Endothelial cell of umbilical vein (primary cell): ENCODE measurements around the gene GRK5. TPM values are rescaled to one million over a fixed set of nuclear protein-coding genes. Genes with fewer than 3 reads are reported as not detected.

Source experiments
- BruUV-seq: library from RNA; stranded (reverse); fragments of 400-500 nt; replicated peaks from 2 replicates; lab custom pipeline; 2021; lab: Mats Ljungman, UMichigan
- CTCF ChIA-PET: fragments of 300-600, 350-600 bp; sonication (Branson Sonifier 250); formaldehyde crosslinking; loops from one replicate; lab custom pipeline; 2021; ENCODE audit warnings: antibody characterized with exemption, inconsistent platforms; lab: Charles Lee
- POLR2A ChIA-PET: fragments of 300-600, 350-600 bp; sonication (Branson Sonifier 250); formaldehyde crosslinking; loops from one replicate; lab custom pipeline; 2021; ENCODE audit warnings: antibody characterized with exemption, inconsistent platforms; lab: Charles Lee
- DNase-seq: peaks from one replicate; pipeline ENCODE4 v3.0.0-alpha.2; 2011; ENCODE audit warnings: low read depth, low spot score
- FAIRE-seq: peaks from 2 replicates; lab custom pipeline; 2011; peaks lifted over from hg19 to GRCh38; lab: Jason Lieb, UNC
- H2AFZ ChIP-seq: 2 replicates; pipeline ENCODE4 v1.6.0; 2012; ENCODE audit warnings: low read depth, low read length, control low read depth, inconsistent platforms
- H3K27ac ChIP-seq: 2 replicates; pipeline ENCODE4 v1.5.1; 2011; ENCODE audit warnings: low read depth, mild to moderate bottlenecking, control low read depth, low read length, moderate library complexity; ENCODE audit not compliant: insufficient read depth
- H3K27me3 ChIP-seq, 2 experiments: 2 replicates each; pipeline versions ENCODE4 v1.6.0 to v1.6.1; 2011; ENCODE audit warnings: low read length in 2 of 2, mixed read lengths in 1 of 2; ENCODE audit not compliant: control insufficient read depth in 2 of 2, insufficient read depth in 2 of 2
- H3K36me3 ChIP-seq, 2 experiments: 2 replicates in 1 of 2; 3 replicates in 1 of 2; pipeline ENCODE4 v1.5.1; 2011; ENCODE audit warnings: low read length in 2 of 2, mild to moderate bottlenecking in 1 of 2, moderate library complexity in 1 of 2; ENCODE audit not compliant: control insufficient read depth in 2 of 2, insufficient read depth in 2 of 2; ENCODE audit errors: extremely low read depth in 1 of 2
- H3K4me1 ChIP-seq: 3 replicates; pipeline ENCODE4 v1.5.1; 2011; ENCODE audit warnings: mild to moderate bottlenecking, low read length; ENCODE audit not compliant: control insufficient read depth, insufficient read depth; ENCODE audit errors: extremely low read depth
- H3K4me2 ChIP-seq: 2 replicates; pipeline ENCODE4 v1.6.1; 2011; ENCODE audit warnings: low read length, control low read depth, mixed read lengths; ENCODE audit not compliant: insufficient read depth
- H3K4me3 ChIP-seq, 3 experiments: fragments of 200-600 bp in 1 of 3; sonication (generic), shearing (Covaris generic) in 1 of 3; replicated peaks in 1 of 3; 2 replicates each; pipeline ENCODE4 v1.5.1; 2011 to 2016; ENCODE audit warnings: control low read depth in 3 of 3, low read length in 3 of 3, mild to moderate bottlenecking in 2 of 3, inconsistent platforms in 1 of 3, low read depth in 1 of 3, moderate library complexity in 1 of 3; ENCODE audit not compliant: insufficient read depth in 1 of 3
- H3K79me2 ChIP-seq: 2 replicates; pipeline ENCODE4 v1.6.0; 2012; ENCODE audit warnings: low read length, inconsistent platforms; ENCODE audit not compliant: control insufficient read depth, insufficient read depth
- H3K9ac ChIP-seq: replicated peaks from 2 replicates; pipeline ENCODE3; 2011; ENCODE audit warnings: low read length, control low read depth; ENCODE audit not compliant: insufficient read depth; ENCODE audit errors: extremely low read depth
- H3K9me1 ChIP-seq: replicated peaks from 3 replicates; pipeline ENCODE4 v1.6.0; 2011; ENCODE audit warnings: mild to moderate bottlenecking, low read length; ENCODE audit not compliant: control insufficient read depth, insufficient read depth; ENCODE audit errors: extremely low read depth
- H3K9me3 ChIP-seq: replicated peaks from 2 replicates; pipeline ENCODE4 v1.5.1; 2012; ENCODE audit warnings: low read length, inconsistent platforms; ENCODE audit not compliant: control insufficient read depth, insufficient read depth
- H4K20me1 ChIP-seq: replicated peaks from 2 replicates; pipeline ENCODE3; 2011; ENCODE audit warnings: mild to moderate bottlenecking, low read length; ENCODE audit not compliant: control insufficient read depth, insufficient read depth; ENCODE audit errors: extremely low read depth
- EZH2 ChIP-seq: IDR thresholded peaks from 2 replicates; pipeline ENCODE4 v1.6.1; 2012; ENCODE audit warnings: borderline replicate concordance, low read depth, mild to moderate bottlenecking, moderate library complexity, low read length, inconsistent platforms; ENCODE audit not compliant: severe bottlenecking
- FOS ChIP-seq: IDR thresholded peaks from 2 replicates; pipeline ENCODE4 v1.6.1; 2011; ENCODE audit warnings: mild to moderate bottlenecking, low read length, moderate library complexity, borderline replicate concordance; ENCODE audit not compliant: insufficient read depth
- GATA2 ChIP-seq: IDR thresholded peaks from 2 replicates; pipeline ENCODE4 v1.7.0; 2011; ENCODE audit warnings: low read depth, mild to moderate bottlenecking, moderate library complexity, mixed read lengths, low read length; ENCODE audit not compliant: insufficient read length, insufficient read depth
- JUN ChIP-seq: IDR thresholded peaks from 2 replicates; pipeline ENCODE4 v1.6.1; 2011; ENCODE audit warnings: borderline replicate concordance, low read depth; ENCODE audit not compliant: insufficient read length, insufficient read depth
- MAX ChIP-seq: IDR thresholded peaks from 2 replicates; pipeline ENCODE4 v1.6.1; 2011; ENCODE audit not compliant: insufficient read depth, insufficient read length
- MYC ChIP-seq: IDR thresholded peaks from one replicate; pipeline ENCODE4 v1.6.1; 2011; ENCODE audit warnings: mild to moderate bottlenecking, low read depth, low read length
- POLR2A ChIP-seq: IDR thresholded peaks from 2 replicates; pipeline ENCODE4 v1.6.1; 2012; ENCODE audit warnings: low read depth, mild to moderate bottlenecking, control low read depth, low read length
- POLR2AphosphoS5 ChIP-seq: IDR thresholded peaks from 2 replicates; pipeline ENCODE4 v1.6.1; 2012; ENCODE audit warnings: low read depth, mild to moderate bottlenecking, control low read depth, low read length, moderate library complexity; ENCODE audit not compliant: insufficient read depth
- dilution Hi-C: fragments of 300-500 bp; cut with MboI; formaldehyde crosslinking; loops from one replicate; pipeline ENCODE4 v1.15.0; 2019; ENCODE audit warnings: low sequenced_read_pairs; ENCODE audit not compliant: extremely low pct_ligation_motif_present
- intact Hi-C: fragments of 100-400 bp; cut with micrococcal nuclease; formaldehyde crosslinking; loops from one replicate; pipeline ENCODE4 v1.10.0; 2022
- polyA plus RNA-seq, 4 experiments: library from polyadenylated mRNA; depleted of rRNA in 3 of 4; stranded (reverse) in 3 of 4; unstranded in 1 of 4; fragments of >200 nt; gene quantifications; 2 replicates each; pipeline versions ENCODE4 v1.2.1 to v1.2.3, GENCODE V29; 2011 to 2012; ENCODE audit warnings: missing spikeins in 1 of 4
- total RNA-seq: library from RNA; stranded (reverse); gene quantifications from 2 replicates; pipeline ENCODE4 v1.2.3, GENCODE V29; 2021
- TF ChIP-seq, protein P1 (sequence below), 2 donors: IDR thresholded peaks; 1 replicate in 1 of 2; 2 replicates in 1 of 2; pipeline ENCODE4 v1.5.1; 2011; ENCODE audit warnings: low read length in 2 of 2, mild to moderate bottlenecking in 2 of 2, moderate library complexity in 2 of 2, control low read depth in 1 of 2, inconsistent platforms in 1 of 2, low read depth in 1 of 2; ENCODE audit not compliant: insufficient read depth in 1 of 2; ENCODE audit errors: extremely low read depth in 1 of 2

Gene GRK5
- total and polyA plus RNA-seq, 2 donors (not counting 3 experiments of a cell fraction or from before 2014, with no cell fraction given) = 13.1 to 29.5 TPM

GRCh38 chr10:119318411-119319160, 111.2 kb downstream of the GRK5 start:
- Histone ChIP-seq H3K4me1 (peaks cover 35% of the 10 kb centered on the region), H3K9me1 (no peaks in the 10 kb centered on the region), H3K27me3 (no peaks in the 10 kb centered on the region), H3K4me3 (no peak overlapping the region), H3K36me3 (no peaks in the 10 kb centered on the region), H3K79me2 (no peaks in the 10 kb centered on the region), H3K4me2 (no peak overlapping the region), H3K27ac (no peak overlapping the region), H2AFZ (no peak overlapping the region), H3K9me3 (no peaks in the 10 kb centered on the region), H4K20me1 (no peaks in the 10 kb centered on the region), H3K9ac (no peak overlapping the region)
- POLR2A ChIA-PET = no interaction called here
- intact Hi-C loops = no loop called here
- FAIRE-seq (peak; percentile 33), DNase-seq (no peak)
- dilution Hi-C loops = no loop called here
- no TSS peak for BruUV-seq
- CTCF ChIA-PET = interaction anchor here (0.7 to 1.1 kb wide), 2 partner anchors 46 to 111 kb away, joined by 3 read pairs; partner anchors contain the start of gene GRK5
- no peak for TF ChIP-seq POLR2AphosphoS5
- no peak for TF ChIP-seq MAX
- TF ChIP-seq GATA2 = no peak
- TF ChIP-seq EZH2 = no peak
- TF ChIP-seq FOS = no peak
- no peak for TF ChIP-seq MYC
- TF ChIP-seq JUN = no peak
- TF ChIP-seq, protein P1, sequence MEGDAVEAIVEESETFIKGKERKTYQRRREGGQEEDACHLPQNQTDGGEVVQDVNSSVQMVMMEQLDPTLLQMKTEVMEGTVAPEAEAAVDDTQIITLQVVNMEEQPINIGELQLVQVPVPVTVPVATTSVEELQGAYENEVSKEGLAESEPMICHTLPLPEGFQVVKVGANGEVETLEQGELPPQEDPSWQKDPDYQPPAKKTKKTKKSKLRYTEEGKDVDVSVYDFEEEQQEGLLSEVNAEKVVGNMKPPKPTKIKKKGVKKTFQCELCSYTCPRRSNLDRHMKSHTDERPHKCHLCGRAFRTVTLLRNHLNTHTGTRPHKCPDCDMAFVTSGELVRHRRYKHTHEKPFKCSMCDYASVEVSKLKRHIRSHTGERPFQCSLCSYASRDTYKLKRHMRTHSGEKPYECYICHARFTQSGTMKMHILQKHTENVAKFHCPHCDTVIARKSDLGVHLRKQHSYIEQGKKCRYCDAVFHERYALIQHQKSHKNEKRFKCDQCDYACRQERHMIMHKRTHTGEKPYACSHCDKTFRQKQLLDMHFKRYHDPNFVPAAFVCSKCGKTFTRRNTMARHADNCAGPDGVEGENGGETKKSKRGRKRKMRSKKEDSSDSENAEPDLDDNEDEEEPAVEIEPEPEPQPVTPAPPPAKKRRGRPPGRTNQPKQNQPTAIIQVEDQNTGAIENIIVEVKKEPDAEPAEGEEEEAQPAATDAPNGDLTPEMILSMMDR (IDR thresholded peaks at IDR 0.05; ENCODE audit: extremely low read depth in 1 of 2, insufficient read depth in 1 of 2, low read depth in 1 of 2, low read length in 2 of 2) = no peak
- TF ChIP-seq POLR2A = no peak
